GM18861 (cell line): ENCODE measurements around the gene BLVRA.
"Not testable (repeated sequence)": the region's sequence is repeated elsewhere in the genome, so short reads cannot be mapped to it uniquely, and the experiment has no call there.

Experiments
- ATAC-seq: cut with Tn5 transposase; IDR thresholded peaks from one replicate; pipeline ENCODE4 v1.9.1; 2021; ENCODE audit not compliant: unreplicated experiment

Gene BLVRA

DNA sequence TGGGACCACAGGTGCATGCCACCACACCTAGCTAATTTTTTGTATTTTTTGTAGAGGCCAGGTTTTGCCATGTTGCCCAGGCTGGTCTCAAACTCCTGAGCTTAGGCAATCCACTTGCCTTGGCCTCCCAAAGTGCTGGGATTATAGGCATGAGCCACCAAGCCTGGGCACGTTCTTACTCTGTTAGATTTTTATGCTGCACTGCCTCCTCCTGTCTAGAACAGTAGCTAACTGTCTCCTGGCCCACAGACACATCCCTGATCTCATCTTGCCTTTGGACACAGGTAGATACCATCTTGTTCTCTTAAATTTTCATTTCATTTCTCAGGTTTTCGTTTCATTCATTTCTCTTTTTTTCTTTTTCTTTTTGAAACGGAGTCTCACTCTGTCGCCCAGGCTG is 41.1 kb downstream of the BLVRA start:
- no peak for ATAC-seq

DNA sequence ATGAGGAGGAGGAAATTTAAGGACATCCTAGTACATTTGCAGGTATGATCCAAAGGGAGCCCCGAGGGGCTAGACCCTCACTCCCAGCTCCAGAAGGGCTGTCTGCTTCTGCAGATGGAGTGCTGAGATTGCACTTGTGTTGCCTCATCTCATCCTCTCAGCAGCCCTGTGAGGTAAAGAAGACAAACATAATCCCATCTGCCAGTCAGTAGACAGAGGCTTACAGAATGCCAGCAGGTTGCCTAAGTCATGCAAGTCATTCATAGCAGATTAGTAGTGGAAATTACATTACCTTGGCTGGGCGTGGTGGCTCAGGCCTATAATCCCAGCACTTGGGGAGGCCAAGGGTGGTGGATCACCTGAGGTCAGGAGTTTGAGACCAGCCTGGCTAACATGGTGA is 45.4 kb downstream of the BLVRA start:
- ATAC-seq = no peak

DNA sequence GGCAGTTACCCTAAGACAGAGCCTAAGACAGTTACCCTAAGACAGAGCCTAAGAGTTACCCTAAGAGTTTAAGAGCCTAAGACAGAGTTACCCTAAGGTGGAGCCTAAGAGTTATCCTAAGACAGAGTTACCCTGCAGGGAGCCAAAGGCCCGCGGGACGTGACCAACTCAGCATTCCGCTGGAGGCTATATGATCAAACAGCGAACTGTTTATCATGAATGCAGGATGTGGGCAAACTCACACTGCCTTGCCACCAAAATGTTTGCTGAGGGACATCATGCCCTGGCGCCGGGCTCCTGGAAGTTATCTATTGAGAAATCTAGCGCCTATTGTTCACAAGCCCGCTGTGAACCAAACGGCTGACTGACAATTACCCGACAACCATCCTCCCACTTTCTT is 49.9 kb downstream of the BLVRA start:
- ATAC-seq = no peak

GRCh38 chr7:43810195-43810941 is 51.9 kb downstream of the BLVRA start:
- ATAC-seq = not testable (repeated sequence)

DNA sequence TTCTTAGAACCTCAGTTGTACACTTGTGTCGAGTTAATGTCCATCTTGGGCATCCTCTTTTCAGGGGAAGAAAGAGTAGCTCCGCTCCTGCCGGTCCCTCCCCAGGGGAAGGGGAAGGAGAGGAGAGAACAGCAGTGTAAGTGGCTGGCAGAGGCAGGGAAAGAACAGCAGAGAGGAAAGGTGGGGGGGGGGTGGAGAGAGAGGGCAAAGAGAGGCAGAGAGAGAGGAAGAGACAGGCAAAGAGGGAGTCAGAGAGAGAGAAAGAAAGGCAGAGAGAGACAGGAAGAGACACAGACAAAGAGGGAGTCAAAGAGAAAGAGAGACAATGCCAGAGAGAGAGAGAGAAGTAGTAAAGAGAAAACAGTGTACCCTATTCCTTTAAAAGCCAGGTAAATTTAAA is 56.9 kb downstream of the BLVRA start:
- no peak for ATAC-seq

DNA sequence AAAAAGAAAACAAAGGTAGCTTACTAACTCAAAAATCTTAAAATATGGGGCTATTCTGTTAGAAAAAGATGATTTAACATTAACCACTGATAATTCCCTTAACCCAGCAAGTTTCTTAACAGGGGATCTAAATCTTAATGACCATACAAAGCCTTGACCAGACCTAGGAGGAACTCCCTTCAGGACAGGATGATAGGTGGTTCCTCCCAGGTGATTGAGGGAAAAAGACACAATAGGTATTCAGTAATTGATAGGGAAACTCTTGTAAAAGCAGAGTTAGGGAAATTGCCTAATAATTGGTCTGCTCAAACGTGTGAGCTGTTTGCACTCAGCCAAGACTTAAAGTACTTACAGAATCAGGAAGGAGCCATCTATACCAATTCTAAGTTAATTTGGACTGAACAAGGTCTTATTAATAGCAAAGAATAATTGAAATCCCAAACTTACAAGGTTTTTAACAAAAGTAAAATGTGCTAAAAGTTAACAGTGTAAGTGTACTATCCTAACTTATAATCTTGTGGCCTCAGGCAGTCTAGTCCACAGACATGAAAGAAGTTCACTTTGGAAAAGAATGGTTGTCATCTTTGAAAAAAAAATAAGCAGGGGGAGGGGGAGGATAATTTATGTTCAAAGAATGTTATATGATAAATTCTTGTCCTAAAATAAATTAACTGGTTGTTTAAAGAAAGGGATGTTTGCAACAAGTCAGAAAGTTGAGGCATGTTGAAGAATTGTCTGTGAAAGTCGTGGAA is 57.7 kb downstream of the BLVRA start:
- ATAC-seq = not testable (repeated sequence)

DNA sequence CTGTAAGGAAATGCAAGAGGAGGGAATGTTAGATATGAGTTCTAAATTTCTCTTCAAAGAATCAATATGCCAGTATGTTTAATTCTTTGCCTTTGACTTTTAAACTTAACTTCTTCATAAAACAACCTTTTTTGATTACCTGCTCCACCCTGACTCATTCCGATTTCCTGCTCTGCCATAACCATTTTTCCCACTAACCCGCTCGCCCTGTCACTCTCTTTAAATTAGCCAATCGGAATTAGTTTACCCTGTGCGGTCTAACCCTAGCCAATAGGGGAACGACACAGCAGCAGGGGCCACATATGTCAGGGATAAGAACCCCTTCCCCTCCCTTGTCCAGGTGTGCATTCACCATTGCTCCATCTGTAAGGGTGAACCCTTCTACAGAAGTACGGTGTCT is 64.9 kb downstream of the BLVRA start:
- not testable (repeated sequence) for ATAC-seq

GRCh38 chr7:43823941-43824340 is 65.5 kb downstream of the BLVRA start:
- no peak for ATAC-seq

DNA sequence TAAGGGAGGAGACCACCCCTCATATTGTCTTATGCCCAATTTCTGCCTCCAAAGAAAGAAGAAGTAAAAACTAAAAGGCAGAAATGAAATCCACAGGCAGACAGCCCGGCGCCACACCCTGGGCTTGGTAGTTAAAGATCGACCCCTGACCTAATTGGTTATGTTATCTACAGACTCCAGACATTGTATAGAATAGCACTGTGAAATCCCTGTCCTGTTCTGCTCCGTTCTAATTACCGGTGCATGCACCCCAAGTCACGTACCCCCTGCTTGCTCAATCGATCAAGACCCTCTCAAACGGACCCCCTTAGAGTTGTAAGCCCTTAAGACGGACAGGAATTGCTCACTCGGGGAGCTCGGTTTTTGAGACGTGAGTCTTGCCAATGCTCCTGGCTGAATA is 66.0 kb downstream of the BLVRA start:
- not testable (repeated sequence) for ATAC-seq

- no peak for ATAC-seq
Observed at GRCh38 chr7:43824963-43825362, 66.5 kb downstream of the BLVRA start.

GRCh38 chr7:43825391-43825808 is 66.9 kb downstream of the BLVRA start:
- no peak for ATAC-seq

GRCh38 chr7:43830917-43831316 is 72.4 kb downstream of the BLVRA start:
- not testable (repeated sequence) for ATAC-seq

- ATAC-seq = no peak
Observed at GRCh38 chr7:43834463-43835251, 76.2 kb downstream of the BLVRA start.

DNA sequence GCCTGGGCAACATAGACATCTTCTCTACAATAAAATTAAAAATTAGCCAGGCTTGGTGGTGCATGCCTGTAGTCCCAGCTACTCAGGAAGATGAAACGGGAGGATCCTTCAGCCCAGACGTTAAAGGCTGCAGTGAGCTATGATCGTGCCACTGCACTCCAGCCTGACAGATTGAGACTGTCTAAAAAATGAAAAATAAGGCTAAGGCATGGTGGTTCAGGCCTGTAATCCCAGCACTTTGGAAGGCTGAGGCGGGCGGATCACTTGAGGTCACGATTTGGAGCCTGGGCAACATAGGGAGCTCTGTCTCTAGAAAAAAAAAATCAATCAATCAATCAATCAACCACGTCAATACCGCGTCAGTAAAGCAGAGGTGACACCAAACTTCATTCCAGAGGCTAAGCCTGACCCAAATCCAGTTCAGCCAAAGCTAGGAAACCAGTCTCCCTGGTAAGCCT is 79.8 kb downstream of the BLVRA start:
- no peak for ATAC-seq

- no peak for ATAC-seq
Observed at GRCh38 chr7:43843296-43843695, 84.8 kb downstream of the BLVRA start.

- ATAC-seq = no peak
Observed at GRCh38 chr7:43844257-43844656, 85.8 kb downstream of the BLVRA start.

- no peak for ATAC-seq
Observed at GRCh38 chr7:43844662-43845061, 86.2 kb downstream of the BLVRA start.

DNA sequence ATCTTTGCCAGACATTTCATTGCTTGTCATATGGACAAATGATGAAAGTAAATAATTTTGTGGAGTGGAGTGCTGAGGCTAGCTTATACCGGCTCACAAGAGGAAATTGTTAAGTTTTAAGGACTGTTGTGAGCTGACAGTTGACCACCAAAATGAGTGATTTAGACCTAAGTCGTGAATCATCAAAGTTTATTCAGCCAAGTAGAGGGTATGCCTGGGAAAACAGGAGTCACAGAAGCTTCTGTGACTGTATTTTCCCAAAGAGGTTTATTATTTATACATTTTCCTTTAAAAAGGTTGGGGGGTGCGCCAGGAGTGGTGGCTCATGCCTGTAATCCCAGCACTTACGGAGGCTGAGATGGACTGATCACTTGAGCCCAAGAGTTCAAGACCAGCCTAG is 89.0 kb downstream of the BLVRA start:
- no peak for ATAC-seq

DNA sequence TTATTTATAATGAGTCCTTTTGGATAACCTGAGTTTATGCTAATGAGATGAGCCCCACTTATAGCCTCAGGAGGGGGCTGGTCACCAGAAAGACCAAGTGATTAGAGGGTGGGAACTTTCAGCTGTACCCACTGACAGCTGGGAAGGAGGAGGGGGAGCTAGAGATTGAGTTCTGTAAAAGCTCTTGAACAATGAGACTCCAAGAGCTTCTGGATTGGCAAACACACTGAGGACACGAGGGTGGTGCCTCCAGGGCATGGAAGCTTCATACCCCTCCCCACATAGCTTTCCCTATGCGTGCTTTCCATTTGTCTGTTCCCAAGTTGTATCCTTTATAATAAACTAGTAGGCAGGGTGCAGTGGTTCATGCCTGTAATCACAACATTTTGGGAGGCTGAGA is 90.6 kb downstream of the BLVRA start:
- no peak for ATAC-seq

- ATAC-seq = peak; percentile 46
Observed at GRCh38 chr7:43850348-43851116, 92.1 kb downstream of the BLVRA start.

- no peak for ATAC-seq
Observed at GRCh38 chr7:43851805-43852204, 93.3 kb downstream of the BLVRA start.
